Fibroblast of skin of right quadriceps (primary cell): Measurements from ENCODE around the gene SH2D1B.

Source experiments
- DNase-seq: peaks from one replicate; pipeline ENCODE4 v3.0.0-alpha.2; 2013

The SH2D1B gene

GRCh38 chr1:162381383-162381782 lies 30.6 kb downstream of the SH2D1B start, which contains the start of gene C1orf226:
Gene C1orf226 (plus strand): TSS chr1:162381728. CDS start chr1:162381902, 174 bp downstream.
- no peak for DNase-seq

- DNase-seq, result no peak
Observed at GRCh38 chr1:162380061-162380846, 31.7 kb downstream of the SH2D1B start.

- DNase-seq, result no peak
Observed at GRCh38 chr1:162376691-162377090, 35.2 kb downstream of the SH2D1B start, which contains the start of gene SPATA46. Gene SPATA46 (minus strand): TSS chr1:162376854. CDS start chr1:162376790, 64 bp downstream.

- DNase-seq, result no peak
Observed at GRCh38 chr1:162375463-162375862, 36.5 kb downstream of the SH2D1B start.

GRCh38 chr1:162374406-162374805 lies 37.5 kb downstream of the SH2D1B start:
- DNase-seq, result no peak

- no peak for DNase-seq
Observed at GRCh38 chr1:162373541-162374260, 38.2 kb downstream of the SH2D1B start.

GRCh38 chr1:162373072-162373427 lies 38.9 kb downstream of the SH2D1B start:
- no peak for DNase-seq

GRCh38 chr1:162372159-162373071 lies 39.5 kb downstream of the SH2D1B start:
- DNase-seq, result no peak

GRCh38 chr1:162371611-162372010 lies 40.3 kb downstream of the SH2D1B start:
- no peak for DNase-seq

- no peak for DNase-seq
Observed at GRCh38 chr1:162370721-162371120, 41.2 kb downstream of the SH2D1B start.

- DNase-seq, result no peak
Observed at GRCh38 chr1:162370161-162370560, 41.8 kb downstream of the SH2D1B start.

- DNase-seq, result no peak
Observed at GRCh38 chr1:162369571-162369970, 42.4 kb downstream of the SH2D1B start.

- no peak for DNase-seq
Observed at GRCh38 chr1:162368451-162368850, 43.5 kb downstream of the SH2D1B start.

- no peak for DNase-seq
Observed at GRCh38 chr1:162367772-162368171, 44.2 kb downstream of the SH2D1B start.

- DNase-seq, result no peak
Observed at GRCh38 chr1:162367073-162367472, 44.9 kb downstream of the SH2D1B start.

GRCh38 chr1:162366671-162367070 lies 45.3 kb downstream of the SH2D1B start:
- DNase-seq, result no peak

GRCh38 chr1:162366149-162366548 lies 45.8 kb downstream of the SH2D1B start:
- no peak for DNase-seq

- DNase-seq, result no peak
Observed at GRCh38 chr1:162365284-162366020, 46.5 kb downstream of the SH2D1B start.

- peak; percentile 9 for DNase-seq
Observed at GRCh38 chr1:162364498-162364897, 47.4 kb downstream of the SH2D1B start.

- no peak for DNase-seq
Observed at GRCh38 chr1:162363823-162364222, 48.1 kb downstream of the SH2D1B start.

- no peak for DNase-seq
Observed at GRCh38 chr1:162361349-162361748, 50.6 kb downstream of the SH2D1B start.

GRCh38 chr1:162360874-162361260 lies 51.1 kb downstream of the SH2D1B start:
- DNase-seq, result no peak
